GM12875 (cell line): ENCODE measurements around the gene TMOD1.
"Not testable (repeated sequence)": the region's sequence is repeated elsewhere in the genome, so short reads cannot be mapped to it uniquely, and the experiment has no call there.

Experiments
- H3K4me3 ChIP-seq: one replicate; pipeline ENCODE4 v1.5.1; 2011; ENCODE audit warnings: low read depth, low read length, control low read depth
- CTCF ChIP-seq: IDR thresholded peaks from 2 replicates; pipeline ENCODE4 v1.5.1; 2011; ENCODE audit warnings: low read depth, mild to moderate bottlenecking, control low read depth, inconsistent platforms, low read length, moderate library complexity, borderline replicate concordance; ENCODE audit not compliant: insufficient read depth

TMOD1 gene

DNA sequence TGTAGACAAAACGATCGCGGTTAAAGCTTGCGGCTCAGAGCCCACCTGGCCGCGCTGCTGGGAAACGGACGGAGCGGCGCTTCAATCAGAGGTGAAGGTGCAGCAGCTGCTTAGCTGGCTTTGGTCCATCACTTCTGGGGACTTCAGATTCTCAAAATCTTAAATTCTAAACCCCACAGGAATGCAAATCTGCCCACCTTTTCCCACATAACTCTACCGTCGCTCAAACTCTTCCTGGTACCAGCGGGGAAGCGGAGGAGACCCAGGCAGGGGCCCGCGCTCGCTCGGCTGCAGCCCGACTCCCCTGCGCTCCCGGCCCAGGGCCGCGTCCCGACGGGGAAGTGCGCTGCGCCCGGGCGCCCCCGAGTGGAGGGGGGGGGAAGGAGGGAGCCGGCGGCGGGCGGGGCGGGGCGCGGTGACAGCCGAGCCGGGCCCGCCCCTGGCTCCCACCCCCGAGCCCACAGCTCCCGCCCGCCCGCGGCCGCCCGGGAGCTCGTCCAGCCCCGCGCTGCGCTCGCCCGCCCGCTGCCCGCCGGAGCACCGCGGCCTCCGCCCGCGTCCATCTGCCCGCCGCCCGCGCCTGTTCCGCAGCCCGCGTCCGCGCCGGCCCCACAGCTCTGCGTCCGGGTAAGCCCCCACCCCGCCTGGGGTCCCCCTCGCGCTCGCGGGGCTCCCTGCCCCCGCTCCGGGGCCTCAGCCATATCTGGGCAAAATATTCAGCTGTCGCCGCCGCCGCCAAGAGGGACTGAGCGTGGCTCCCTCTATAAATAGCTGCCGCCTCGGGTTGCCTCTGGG is at the start of gene TMOD1:
Gene TMOD1 (plus strand): TSS at position 490 of the 795 bp plus-strand sequence. CDS start 22,523 bp downstream, outside the sequence.
- TF ChIP-seq CTCF: peak; percentile 48; the same call in 1 of the 2 replicates
- H3K4me3 ChIP-seq: peak within 1 kb of the TSS; percentile 93

- H3K4me3 ChIP-seq: not testable (repeated sequence)
Measured at GRCh38 chr9:97453573-97453972, 47.9 kb upstream of the TMOD1 start.

GRCh38 chr9:97456841-97457240 is 44.6 kb upstream of the TMOD1 start:
- H3K4me3 ChIP-seq: not testable (repeated sequence)

DNA sequence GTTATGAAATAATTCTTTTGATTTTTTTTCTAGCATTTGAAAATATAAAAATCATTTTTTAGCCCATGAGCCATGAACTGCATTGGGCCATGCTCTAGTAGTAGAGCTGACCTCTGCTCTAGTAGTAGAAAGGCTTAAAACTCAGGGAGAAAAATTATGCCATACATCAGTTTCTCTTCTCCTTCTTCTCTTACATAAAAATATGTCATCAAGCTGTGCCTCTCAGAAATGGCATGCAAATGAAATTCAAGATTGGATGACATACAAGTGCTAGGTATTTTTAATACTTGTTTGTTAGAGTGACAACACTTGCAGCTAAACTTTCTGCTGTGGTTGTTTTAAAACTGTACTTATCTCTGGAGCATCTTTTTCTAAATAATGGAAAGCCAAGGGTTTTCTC is 42.1 kb upstream of the TMOD1 start:
- TF ChIP-seq CTCF: no peak

DNA sequence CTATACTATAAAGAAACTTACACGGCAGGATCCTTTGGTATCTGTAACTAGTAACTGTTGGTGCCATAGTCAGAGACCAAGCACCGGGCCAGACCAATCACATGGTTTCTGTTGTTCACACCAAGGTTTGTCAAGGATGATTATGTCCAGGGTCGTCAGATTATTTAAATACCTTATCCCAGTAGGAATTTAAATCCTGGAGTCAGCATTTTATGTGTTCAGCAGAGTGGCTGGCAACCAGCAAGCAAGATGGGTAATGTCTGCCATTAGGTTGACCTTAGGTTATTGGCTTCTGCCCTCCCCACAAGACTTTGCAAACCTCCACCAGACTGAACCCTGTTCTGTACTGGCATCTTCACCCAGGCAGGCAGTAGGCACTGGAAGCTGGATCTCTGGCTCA is 39.3 kb upstream of the TMOD1 start:
- no peak overlapping the region for H3K4me3 ChIP-seq
- TF ChIP-seq CTCF: no peak

More for the DNA sequence above, 42.1 kb upstream of the TMOD1 start:
- H3K4me3 ChIP-seq: no peak overlapping the region

DNA sequence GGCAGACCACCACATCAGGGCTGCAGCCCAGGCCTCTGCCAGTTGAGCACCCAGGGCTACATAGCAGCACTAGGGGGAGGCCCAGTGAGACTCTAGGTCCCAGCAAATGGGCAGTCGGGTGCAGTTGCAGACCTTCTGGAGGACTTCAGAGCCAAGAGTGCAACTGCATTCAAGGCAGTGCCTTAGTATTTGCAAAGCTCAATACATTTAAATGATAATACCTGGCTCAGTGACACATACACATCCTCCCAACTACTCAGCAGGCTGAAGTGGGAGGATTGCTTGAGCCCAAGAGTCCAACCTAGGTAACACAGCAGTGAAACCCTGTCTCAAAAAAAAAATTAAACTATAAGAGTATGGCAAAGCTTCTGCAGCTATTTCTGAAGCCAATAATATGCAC is 38.6 kb upstream of the TMOD1 start:
- TF ChIP-seq CTCF: no peak
- H3K4me3 ChIP-seq: no peak overlapping the region

DNA sequence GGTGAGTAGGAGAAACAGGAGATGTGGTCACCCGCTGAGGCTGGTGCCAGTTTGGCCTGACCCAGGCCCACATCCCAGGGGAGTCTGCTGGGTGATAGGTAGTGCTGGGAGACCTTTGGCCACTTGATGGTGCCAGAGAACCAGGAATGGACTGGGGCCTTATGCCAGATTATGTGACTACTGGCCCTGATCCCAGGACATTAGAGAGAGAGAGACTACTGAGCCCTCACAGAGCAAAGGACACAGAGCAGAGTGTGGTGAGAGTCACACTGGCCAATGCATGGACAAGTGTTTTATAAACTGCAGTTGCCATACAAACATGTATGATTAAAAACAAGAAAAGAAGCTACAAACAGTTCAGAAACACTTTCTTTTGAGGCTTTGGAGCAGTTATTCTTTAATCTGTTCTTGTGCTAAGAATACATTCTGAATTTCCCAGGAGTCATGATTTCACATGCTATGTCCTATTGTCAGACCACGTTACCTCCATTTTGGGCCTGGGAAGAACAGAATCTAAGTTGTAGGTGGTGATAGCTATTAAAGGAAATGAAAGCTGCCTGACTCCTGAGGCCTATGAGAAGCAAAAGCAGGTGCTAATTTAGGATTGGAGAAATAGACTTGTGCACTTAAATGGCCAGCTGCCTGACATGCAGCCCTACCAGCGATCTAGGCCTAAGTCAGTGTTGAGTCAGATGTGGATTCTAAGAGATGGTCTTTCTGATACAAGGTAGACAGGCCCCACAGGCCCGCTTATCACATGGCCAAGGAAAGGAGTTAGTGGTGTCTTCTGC is 32.6 kb upstream of the TMOD1 start:
- H3K4me3 ChIP-seq: no peak overlapping the region

More for the DNA sequence above, 32.6 kb upstream of the TMOD1 start:
- TF ChIP-seq CTCF: peak; percentile 82
